Retinal pigment epithelial cell (primary cell): ENCODE results near the gene NAGA.

Experiments
- DNase-seq: peaks from one replicate; pipeline ENCODE4 v3.0.0-alpha.2; 2010; ENCODE audit warnings: low read depth
- H3K4me3 ChIP-seq: 2 replicates; pipeline ENCODE4 v1.5.1; 2011; ENCODE audit warnings: mild to moderate bottlenecking, low read length, control low read depth, moderate library complexity
- TF ChIP-seq, protein P1 (sequence below): conservative IDR thresholded peaks from 2 replicates; pipeline ENCODE4 v1.5.1; 2011; ENCODE audit warnings: low read depth, low read length, control low read depth, inconsistent platforms

NAGA gene

DNA sequence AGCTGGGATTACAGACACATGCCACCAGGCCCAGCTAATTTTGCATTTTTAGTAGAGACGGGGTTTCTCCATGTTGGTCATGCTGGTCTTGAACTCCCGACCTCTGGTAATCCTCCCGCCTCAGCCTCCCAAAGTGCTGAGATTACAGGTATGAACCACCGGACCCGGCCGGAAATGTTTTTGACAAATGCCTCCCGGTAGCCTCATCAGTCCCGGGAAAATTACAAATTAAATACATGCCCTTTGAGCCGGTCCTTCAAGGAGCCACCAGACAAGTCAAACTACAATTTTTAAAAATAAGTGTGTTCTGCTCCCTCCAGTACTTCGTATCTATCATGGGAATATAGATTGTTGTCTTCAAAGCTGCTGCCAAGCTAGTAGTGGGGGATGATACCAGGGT is 54.5 kb downstream of the NAGA start:
- DNase-seq: no peak
- TF ChIP-seq, protein P1, sequence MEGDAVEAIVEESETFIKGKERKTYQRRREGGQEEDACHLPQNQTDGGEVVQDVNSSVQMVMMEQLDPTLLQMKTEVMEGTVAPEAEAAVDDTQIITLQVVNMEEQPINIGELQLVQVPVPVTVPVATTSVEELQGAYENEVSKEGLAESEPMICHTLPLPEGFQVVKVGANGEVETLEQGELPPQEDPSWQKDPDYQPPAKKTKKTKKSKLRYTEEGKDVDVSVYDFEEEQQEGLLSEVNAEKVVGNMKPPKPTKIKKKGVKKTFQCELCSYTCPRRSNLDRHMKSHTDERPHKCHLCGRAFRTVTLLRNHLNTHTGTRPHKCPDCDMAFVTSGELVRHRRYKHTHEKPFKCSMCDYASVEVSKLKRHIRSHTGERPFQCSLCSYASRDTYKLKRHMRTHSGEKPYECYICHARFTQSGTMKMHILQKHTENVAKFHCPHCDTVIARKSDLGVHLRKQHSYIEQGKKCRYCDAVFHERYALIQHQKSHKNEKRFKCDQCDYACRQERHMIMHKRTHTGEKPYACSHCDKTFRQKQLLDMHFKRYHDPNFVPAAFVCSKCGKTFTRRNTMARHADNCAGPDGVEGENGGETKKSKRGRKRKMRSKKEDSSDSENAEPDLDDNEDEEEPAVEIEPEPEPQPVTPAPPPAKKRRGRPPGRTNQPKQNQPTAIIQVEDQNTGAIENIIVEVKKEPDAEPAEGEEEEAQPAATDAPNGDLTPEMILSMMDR: no peak
- no peak overlapping the region for H3K4me3 ChIP-seq

DNA sequence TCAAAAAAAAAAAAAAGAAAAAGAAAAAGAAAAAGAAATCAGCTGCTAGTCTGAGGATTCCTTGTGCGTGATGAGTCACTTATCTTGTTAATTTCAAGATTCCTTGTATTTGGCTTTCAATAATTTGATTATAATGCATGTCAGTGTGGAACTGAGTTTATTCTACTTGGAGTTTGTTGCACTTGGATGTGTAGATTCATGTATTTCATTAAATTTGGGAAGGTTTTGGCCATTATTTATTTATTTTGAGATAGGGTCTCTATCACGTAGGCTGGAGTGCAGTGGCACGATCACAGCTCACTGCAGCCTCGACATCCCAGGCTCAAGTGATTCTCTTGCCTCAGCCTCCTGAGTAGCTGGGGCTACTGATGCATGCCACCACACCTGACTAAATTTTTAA is 57.2 kb downstream of the NAGA start:
- no peak overlapping the region for H3K4me3 ChIP-seq
- DNase-seq: no peak
- TF ChIP-seq, protein P1: no peak

DNA sequence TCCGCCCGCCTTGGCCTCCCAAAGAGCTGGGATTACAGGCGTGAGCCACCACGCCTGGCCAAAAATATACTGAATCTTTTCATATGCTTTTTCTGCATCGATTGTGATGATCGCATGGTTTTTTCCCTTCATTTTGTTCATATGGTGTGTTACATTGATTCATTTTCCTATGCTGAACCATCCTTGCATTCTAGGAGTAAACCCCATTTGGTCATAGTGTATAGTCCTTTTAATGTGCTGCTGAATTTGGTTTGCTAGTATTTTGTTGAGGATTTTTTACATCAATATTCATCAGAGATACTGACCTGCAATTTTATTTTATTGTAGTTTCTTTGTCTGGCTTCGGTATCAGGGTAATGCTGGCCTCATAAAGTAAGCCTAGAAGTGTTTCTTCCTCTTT is 59.8 kb downstream of the NAGA start:
- TF ChIP-seq, protein P1: no peak
- no peak for DNase-seq
- no peak overlapping the region for H3K4me3 ChIP-seq
